Neuron (in vitro differentiated cells): Measurements from ENCODE around the gene RPUSD4.
A peak's percentile ranks its signal among the peaks of the same experiment; 100 is the strongest.

Source experiments
- H2AFZ ChIP-seq: one replicate; pipeline ENCODE4 v1.6.1; 2013; ENCODE audit warnings: low read depth, mild to moderate bottlenecking, inconsistent platforms, low read length, moderate library complexity
- H3K27me3 ChIP-seq: one replicate; pipeline ENCODE4 v1.6.1; 2013; ENCODE audit warnings: low read length; ENCODE audit not compliant: insufficient read depth
- H3K36me3 ChIP-seq: one replicate; pipeline ENCODE4 v1.6.1; 2013; ENCODE audit warnings: low read length; ENCODE audit not compliant: insufficient read depth
- H3K4me1 ChIP-seq: one replicate; pipeline ENCODE4 v1.6.1; 2013; ENCODE audit warnings: low read length; ENCODE audit not compliant: insufficient read depth
- H3K4me3 ChIP-seq: 2 replicates; pipeline ENCODE4 v1.5.1; 2013; ENCODE audit warnings: mild to moderate bottlenecking, low read length, moderate library complexity
- H3K9me3 ChIP-seq: one replicate; pipeline ENCODE4 v1.6.1; 2013; ENCODE audit warnings: low read length

RPUSD4 gene

GRCh38 chr11:126226334-126227084 lies 15.1 kb upstream of the RPUSD4 start:
- peaks cover 2% of the 10 kb centered on the region for H3K36me3 ChIP-seq
- no peak overlapping the region for H3K4me3 ChIP-seq
- no peaks in the 10 kb centered on the region for H3K4me1 ChIP-seq
- H3K9me3 ChIP-seq, result no peaks in the 10 kb centered on the region
- no peaks in the 10 kb centered on the region for H3K27me3 ChIP-seq
- no peak overlapping the region for H2AFZ ChIP-seq

GRCh38 chr11:126225295-126225665 lies 13.8 kb upstream of the RPUSD4 start:
- Histone ChIP-seq H3K4me1 (no peaks in the 10 kb centered on the region), H3K4me3 (no peak overlapping the region), H3K36me3 (peaks cover 2% of the 10 kb centered on the region), H3K9me3 (no peaks in the 10 kb centered on the region), H3K27me3 (no peaks in the 10 kb centered on the region), H2AFZ (no peak overlapping the region)

- H3K4me3 ChIP-seq, result no peak overlapping the region
These were observed 13.3 kb upstream of the RPUSD4 start for GRCh38 chr11:126224647-126225294.

GRCh38 chr11:126219547-126219946 lies 8.1 kb upstream of the RPUSD4 start:
- Histone ChIP-seq H2AFZ (no peak overlapping the region), H3K4me3 (no peak overlapping the region), H3K9me3 (no peaks in the 10 kb centered on the region), H3K27me3 (no peaks in the 10 kb centered on the region), H3K4me1 (no peaks in the 10 kb centered on the region), H3K36me3 (no peaks in the 10 kb centered on the region)

More at GRCh38 chr11:126224647-126225294, 13.3 kb upstream of the RPUSD4 start:
- no peaks in the 10 kb centered on the region for H3K4me1 ChIP-seq
- peaks cover 2% of the 10 kb centered on the region for H3K36me3 ChIP-seq
- H3K9me3 ChIP-seq, result no peaks in the 10 kb centered on the region
- H2AFZ ChIP-seq, result no peak overlapping the region
- no peaks in the 10 kb centered on the region for H3K27me3 ChIP-seq

- Histone ChIP-seq H3K4me1 (peaks cover 4% of the 10 kb centered on the region), H3K4me3 (no peak overlapping the region), H3K27me3 (no peaks in the 10 kb centered on the region), H2AFZ (no peak overlapping the region), H3K36me3 (no peaks in the 10 kb centered on the region), H3K9me3 (no peaks in the 10 kb centered on the region)
These were observed 6.0 kb upstream of the RPUSD4 start for GRCh38 chr11:126217491-126217890.

- H3K27me3 ChIP-seq, result no peaks in the 10 kb centered on the region
- no peak overlapping the region for H2AFZ ChIP-seq
- H3K4me3 ChIP-seq, result no peak overlapping the region
- H3K9me3 ChIP-seq, result no peaks in the 10 kb centered on the region
- no peaks in the 10 kb centered on the region for H3K36me3 ChIP-seq
- peaks cover 4% of the 10 kb centered on the region for H3K4me1 ChIP-seq
These were observed 5.3 kb upstream of the RPUSD4 start for GRCh38 chr11:126216526-126217305.

- H3K36me3 ChIP-seq, result peaks cover 2% of the 10 kb centered on the region
- H3K4me1 ChIP-seq, result peaks cover 11% of the 10 kb centered on the region
- H2AFZ ChIP-seq, result no peak overlapping the region
- no peaks in the 10 kb centered on the region for H3K9me3 ChIP-seq
- no peak overlapping the region for H3K4me3 ChIP-seq
- H3K27me3 ChIP-seq, result no peaks in the 10 kb centered on the region
These were observed 3.4 kb upstream of the RPUSD4 start for GRCh38 chr11:126214841-126215240.

GRCh38 chr11:126214441-126214840 lies 3.0 kb upstream of the RPUSD4 start:
- Histone ChIP-seq H2AFZ (no peak overlapping the region), H3K4me1 (peaks cover 11% of the 10 kb centered on the region), H3K27me3 (no peaks in the 10 kb centered on the region), H3K36me3 (peaks cover 6% of the 10 kb centered on the region), H3K9me3 (no peaks in the 10 kb centered on the region), H3K4me3 (no peak overlapping the region)

GRCh38 chr11:126212089-126212660 lies 725 bp upstream of the RPUSD4 start:
- H3K9me3 ChIP-seq, result no peaks in the 10 kb centered on the region
- peaks cover 11% of the 10 kb centered on the region for H3K4me1 ChIP-seq
- peak overlapping the region; percentile 84 for H3K4me3 ChIP-seq
- H2AFZ ChIP-seq, result peak overlapping the region; percentile 42
- H3K36me3 ChIP-seq, result peaks cover 14% of the 10 kb centered on the region
- no peaks in the 10 kb centered on the region for H3K27me3 ChIP-seq

GRCh38 chr11:126210871-126211235 lies 597 bp downstream of the RPUSD4 start:
- no peaks in the 10 kb centered on the region for H3K27me3 ChIP-seq
- H3K4me1 ChIP-seq, result peaks cover 11% of the 10 kb centered on the region
- peak overlapping the region; percentile 84 for H3K4me3 ChIP-seq
- no peaks in the 10 kb centered on the region for H3K9me3 ChIP-seq
- H2AFZ ChIP-seq, result peak overlapping the region; percentile 42
- peaks cover 19% of the 10 kb centered on the region for H3K36me3 ChIP-seq

GRCh38 chr11:126207896-126208295 lies 3.6 kb downstream of the RPUSD4 start:
- Histone ChIP-seq H3K27me3 (no peaks in the 10 kb centered on the region), H3K36me3 (peaks cover 47% of the 10 kb centered on the region), H3K4me1 (peaks cover 11% of the 10 kb centered on the region), H2AFZ (no peak overlapping the region), H3K9me3 (no peaks in the 10 kb centered on the region), H3K4me3 (no peak overlapping the region)

GRCh38 chr11:126205359-126205758 lies 6.1 kb downstream of the RPUSD4 start:
- no peaks in the 10 kb centered on the region for H3K9me3 ChIP-seq
- H3K36me3 ChIP-seq, result peaks cover 70% of the 10 kb centered on the region
- peaks cover 2% of the 10 kb centered on the region for H3K4me1 ChIP-seq
- H2AFZ ChIP-seq, result no peak overlapping the region
- no peaks in the 10 kb centered on the region for H3K27me3 ChIP-seq
- H3K4me3 ChIP-seq, result no peak overlapping the region
